DMS114 treated with DMSO at 0.1 percent for 48 hours (cell line): ENCODE measurements around the gene IPO4.

Experiments used
- DNase-seq: peaks from one replicate; lab custom pipeline; 2025; ENCODE audit not compliant: unreplicated experiment; lab: John Stamatoyannopoulos, UW

Gene IPO4

GRCh38 chr14:24132061-24132685, 56.4 kb downstream of the IPO4 start:
- no peak for DNase-seq

GRCh38 chr14:24131549-24131966, 57.1 kb downstream of the IPO4 start:
- no peak for DNase-seq

- no peak for DNase-seq
Measured at GRCh38 chr14:24130717-24131548, 57.7 kb downstream of the IPO4 start.

GRCh38 chr14:24130380-24130716, 58.3 kb downstream of the IPO4 start, which contains the start of gene FITM1:
FITM1 (plus strand) TSS chr14:24130659; CDS start chr14:24131564, 905 bp downstream.
- no peak for DNase-seq
